Activated naive CD4-positive, alpha-beta T cell treated with anti-CD3 and anti-CD28 coated beads, Interleukin-2, amount 50 U/mL, for 16 hours (primary cell): ENCODE results near the gene NAA60.
"Not testable (repeated sequence)": the region's sequence is repeated elsewhere in the genome, so short reads cannot be mapped to it uniquely, and the experiment has no call there.

Experiments
- DNase-seq: peaks from one replicate; pipeline ENCODE4 v3.0.0-alpha.2; 2020

NAA60 gene

GRCh38 chr16:3465301-3465700 lies 21.8 kb downstream of the NAA60 start:
- no peak for DNase-seq

DNA sequence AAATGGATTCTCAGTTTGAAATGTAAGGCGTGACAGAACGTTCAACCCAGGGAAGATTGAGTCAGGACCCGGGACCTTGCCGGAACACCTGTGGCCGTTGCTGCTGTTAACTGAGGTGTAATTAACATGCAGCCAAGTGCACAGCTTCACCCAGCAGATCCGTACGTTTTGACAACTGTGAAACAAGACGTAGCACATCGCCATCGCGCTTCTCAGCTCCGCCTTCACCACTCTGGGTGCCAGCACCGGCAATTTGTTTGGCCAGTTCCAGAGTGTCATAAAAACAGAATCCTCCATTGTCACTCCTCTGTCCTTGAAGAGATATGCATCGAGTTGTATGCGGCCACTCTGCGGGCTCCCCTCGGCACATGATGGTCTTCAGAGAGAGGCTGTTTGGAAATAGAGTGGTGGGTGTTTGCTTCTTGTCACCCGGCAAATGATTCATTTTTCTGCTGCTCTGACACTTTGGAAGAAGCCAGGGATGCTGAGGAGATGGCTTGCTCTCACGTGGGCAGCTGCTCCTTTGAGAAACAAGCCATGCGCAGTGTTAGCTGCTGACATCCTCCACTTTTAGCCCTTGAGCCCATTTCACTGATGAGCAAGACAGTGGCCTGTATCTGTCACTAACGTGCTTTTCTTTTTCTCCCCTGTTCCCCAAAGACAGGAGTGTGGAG lies 22.6 kb downstream of the NAA60 start:
- DNase-seq = no peak

- no peak for DNase-seq
Observed at GRCh38 chr16:3467182-3467581, 23.7 kb downstream of the NAA60 start.

- DNase-seq = no peak
Observed at GRCh38 chr16:3467921-3468320, 24.4 kb downstream of the NAA60 start.

DNA sequence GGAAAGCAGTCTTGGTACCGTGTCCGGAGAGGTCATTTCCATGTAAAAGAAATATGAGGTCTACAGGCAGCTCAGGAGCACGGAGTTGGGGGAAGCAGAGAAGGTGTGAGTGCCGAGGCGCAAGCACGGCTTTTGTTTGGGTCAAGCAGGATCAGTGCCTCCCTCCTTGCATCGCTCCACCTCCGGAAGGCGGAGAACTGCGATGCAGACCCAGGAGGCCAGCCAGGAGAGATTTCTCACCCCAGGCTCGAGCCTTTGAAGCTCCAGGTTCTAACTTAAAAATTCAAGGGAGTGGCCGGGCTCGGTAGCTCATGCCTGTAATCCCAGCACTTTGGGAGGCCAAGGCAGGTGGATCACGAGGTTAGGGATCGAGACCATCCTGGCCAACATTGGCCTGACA lies 25.0 kb downstream of the NAA60 start:
- DNase-seq = no peak

- DNase-seq = no peak
Observed at GRCh38 chr16:3469736-3470135, 26.3 kb downstream of the NAA60 start.

DNA sequence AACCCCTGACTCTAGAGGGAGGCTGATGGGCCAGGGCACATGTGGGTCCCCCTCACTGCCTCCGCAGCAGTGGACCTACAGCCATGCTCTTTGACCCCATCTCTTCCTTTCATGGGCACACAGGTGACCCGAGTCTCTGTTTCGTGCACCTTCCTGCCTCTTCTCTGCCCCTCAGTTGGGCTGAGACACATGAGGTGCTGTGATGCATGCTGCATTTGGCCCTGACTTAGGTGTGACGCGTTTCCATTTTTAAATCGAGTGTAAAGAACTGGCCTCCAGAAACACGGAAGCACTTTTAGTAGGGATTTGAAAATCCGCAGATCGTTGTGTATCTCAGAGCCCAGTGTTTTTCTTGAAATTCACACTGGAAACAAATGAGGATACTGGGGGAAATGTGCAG lies 27.2 kb downstream of the NAA60 start:
- DNase-seq = no peak

DNA sequence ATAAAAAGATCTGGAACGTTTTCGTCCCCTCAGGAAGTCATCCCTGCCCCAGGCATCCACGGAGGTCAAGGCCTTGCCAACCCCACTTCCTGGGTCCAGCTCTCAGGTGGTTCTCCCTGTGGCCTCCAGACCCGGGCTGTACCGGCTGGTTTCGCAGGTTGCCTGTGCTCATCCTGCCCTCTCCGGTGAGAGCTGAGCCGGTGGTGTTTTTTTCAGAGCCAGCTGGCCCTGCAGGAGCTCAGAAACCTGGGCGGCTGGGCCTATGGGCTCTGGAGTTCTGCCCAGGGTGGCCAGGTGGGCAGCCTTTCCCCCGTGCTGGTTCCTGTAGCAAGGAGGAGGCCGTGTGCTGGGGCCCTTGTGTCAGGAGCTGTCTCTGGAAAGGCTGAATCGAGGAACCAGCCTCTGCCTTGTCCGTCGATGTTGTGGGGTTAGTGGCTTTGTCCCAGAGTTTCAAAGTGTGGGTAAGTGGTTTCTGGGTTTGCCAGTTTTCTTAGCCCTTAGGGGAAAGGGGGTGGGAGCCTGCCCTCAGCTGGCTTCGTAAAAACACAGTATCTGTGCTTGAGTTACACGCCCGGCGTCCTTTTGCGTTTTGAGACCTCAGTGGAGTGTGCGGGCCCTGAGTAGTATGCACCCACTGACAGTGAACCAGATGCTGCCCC lies 28.2 kb downstream of the NAA60 start:
- no peak for DNase-seq

DNA sequence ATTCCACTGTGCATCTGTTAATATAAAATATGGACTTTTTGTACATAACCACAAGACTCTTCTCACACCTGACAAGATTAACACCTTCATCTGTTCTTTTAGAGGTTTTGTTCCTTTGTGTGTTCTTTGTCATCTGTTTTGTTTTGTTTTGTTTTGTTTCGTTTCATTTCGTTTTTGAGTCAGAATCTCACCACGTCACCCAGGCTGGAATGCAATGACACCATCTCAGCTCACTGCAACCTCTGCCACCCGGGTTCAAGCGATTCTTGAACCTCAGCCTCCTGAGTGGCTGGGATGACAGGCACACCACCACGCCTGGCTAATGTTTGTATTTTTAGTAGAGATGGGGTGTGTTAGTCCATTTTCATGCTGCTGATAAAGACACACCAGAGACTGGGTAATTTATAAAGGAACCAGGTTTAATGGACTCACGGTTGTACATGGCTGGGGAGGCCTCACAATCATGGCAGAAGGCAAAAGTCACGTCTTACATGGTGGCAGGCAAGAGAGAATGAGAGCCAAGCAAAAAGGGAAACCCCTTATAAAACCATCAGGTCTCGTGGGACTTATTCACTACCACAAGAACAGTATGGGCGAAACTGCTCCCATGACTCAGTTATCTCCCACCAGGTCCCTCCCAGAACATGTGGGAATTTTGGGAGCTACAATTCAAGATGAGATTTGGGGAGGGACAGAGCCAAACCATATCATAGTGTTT lies 29.6 kb downstream of the NAA60 start:
- no peak for DNase-seq

GRCh38 chr16:3473596-3473943 lies 30.1 kb downstream of the NAA60 start:
- not testable (repeated sequence) for DNase-seq

- no peak for DNase-seq
Observed at GRCh38 chr16:3474136-3474779, 30.8 kb downstream of the NAA60 start.

DNA sequence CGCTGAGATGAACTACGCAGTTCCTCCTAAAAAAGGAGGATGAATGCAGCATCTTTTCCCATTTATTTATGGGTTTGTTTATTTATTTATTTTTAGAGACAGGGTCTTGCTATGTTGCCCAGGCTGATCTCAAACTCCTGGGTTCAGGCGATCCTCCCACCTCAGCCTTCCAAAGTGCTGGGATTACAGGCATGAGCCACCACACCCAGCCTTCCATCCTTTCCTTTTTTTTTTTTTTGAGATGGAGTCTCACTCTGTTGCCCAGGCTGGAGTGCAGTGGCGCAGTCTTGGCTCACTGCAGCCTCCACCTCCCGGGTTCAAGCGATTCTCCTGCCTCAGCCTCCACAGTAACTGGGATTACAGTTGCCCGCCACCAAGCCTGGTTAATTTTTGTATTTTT lies 31.4 kb downstream of the NAA60 start:
- not testable (repeated sequence) for DNase-seq

DNA sequence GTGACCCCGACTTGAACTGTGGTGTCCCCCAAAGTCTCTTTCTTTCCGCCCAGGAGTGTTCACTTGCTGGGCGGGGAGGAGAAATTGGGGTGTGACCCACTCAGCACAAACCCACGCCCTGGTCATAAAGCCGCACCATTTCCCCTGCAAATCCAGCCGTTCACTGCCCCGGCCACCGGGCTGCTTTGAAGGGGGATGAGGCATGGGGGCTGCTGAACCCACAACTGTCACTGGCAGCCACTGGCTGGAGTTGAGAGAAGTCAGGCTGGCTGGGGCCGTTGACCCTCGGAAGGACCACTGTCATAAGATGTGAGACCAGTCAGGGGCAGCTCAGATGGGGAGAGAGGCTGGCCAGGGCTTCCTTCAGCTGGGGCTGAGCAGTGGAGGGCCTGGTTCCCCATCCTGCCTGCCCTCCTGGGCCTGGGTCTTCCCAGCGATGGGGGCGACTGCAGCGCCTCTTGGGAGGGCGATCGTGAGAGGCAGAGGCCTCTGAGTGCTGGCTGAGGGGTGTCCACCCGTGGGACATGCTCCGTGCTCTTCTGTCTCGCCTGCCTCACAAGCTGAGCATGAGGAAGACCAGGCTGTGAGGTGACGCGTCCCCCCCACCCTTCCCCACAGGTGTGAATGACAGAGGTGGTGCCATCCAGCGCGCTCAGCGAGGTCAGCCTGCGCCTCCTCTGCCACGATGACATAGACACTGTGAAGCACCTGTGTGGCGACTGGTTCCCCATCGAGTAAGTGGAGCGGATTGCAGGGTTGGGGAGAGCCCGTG lies 32.3 kb downstream of the NAA60 start:
- DNase-seq = no peak

DNA sequence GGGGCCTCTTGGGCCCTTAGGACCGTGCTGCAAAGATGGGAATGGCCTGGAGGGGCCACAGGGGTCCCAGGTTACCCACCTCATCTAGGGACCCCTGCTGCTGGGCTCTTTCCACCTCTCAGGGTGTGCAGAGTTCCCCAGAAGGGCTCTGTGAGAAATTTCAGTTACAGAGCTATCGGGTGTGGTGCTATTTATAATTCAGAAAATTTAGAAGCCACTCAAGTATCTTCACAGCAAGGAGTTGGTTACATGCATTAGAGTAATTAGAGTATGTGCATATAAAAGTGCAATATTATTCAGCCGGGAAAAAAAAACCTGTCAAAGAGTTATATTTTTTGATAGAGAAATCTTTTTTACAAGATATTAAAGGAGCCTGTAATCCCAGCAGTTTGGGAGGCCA lies 32.9 kb downstream of the NAA60 start:
- DNase-seq = no peak

- no peak for DNase-seq
Observed at GRCh38 chr16:3478242-3478925, 34.9 kb downstream of the NAA60 start.

- no peak for DNase-seq
Observed at GRCh38 chr16:3479654-3480216, 36.3 kb downstream of the NAA60 start.

DNA sequence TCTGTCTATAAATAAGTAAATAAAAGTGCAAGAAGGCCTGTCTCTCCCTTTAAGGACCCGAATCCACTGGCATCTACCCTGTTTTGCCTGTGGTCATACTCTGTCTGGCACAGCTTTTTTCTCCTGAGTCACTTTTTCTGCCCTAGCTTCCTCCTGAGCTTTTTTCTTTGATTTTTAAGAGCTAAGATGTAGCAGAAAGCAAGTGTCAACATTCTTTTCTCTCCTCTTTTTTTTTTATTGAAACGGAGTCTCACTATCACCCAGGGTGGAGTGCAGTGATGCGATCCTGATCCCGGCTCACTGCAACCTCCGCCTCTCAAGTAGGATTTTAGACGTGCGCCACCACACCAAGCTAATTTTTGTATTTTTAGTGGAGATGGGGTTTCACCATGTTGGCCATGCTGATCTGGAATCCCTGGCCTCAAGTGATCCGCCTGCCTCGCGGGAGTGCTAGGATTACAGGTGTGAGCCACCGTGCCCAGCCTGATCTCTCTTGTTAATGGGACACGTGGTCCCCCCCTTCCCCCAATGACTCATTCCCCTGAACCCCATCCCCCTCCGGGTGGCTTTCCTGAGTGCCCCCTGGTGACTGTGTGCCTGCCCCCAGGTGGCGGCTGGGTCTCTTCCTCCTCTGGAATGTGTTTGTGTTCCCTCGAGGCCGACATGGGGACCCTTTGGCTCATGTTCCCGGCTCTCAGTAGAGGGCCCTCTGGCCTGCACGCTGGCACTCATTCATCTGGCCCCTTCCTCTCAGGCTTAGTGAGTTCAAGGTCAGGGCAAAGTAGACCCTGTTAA lies 37.6 kb downstream of the NAA60 start:
- DNase-seq = no peak

DNA sequence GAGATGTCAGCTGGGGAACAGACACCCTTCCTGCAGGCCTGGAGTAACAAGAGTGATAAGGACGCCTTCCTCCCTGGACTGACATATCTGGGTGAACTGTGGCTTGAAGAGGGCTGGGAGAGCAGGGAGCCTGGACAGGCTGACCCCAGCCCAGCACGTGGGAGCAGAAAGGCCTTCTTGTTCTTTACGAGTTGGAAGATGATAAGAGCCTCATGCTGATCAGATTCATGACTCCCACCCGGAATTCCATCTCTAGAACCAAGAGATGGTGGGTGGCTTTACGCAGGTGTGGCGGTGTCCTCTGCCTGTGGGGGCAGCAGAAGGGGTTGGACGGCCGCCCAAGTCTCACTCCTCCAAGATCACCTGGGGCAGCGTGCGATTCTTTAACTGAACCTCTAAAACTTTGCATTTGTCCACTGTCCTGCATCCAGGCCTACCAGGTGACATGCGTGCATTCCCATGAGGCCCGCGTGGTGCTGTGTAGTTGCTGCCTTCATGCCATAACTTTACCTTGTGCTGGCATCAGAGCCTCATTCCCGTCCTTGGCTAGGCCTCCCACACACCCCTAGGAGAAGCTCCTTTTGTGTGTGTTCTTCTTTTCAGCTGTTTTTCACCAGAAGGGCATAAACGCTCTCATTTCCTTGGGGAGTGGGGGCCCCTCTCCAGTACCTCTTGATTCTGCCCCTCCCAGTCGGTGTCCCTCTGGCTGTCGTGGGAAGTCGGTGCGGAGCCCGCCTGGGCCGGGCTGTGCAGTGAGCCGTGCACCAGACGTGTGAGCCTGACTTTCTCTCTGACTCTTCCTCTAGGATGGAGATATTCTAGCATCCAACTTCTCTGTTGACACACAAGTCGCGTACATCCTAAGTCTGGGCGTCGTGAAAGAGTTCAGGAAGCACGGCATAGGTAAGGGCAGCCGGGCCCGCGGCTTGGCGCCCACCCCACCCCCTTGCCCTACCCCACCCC lies 38.5 kb downstream of the NAA60 start:
- no peak for DNase-seq

GRCh38 chr16:3482659-3483241 lies 39.3 kb downstream of the NAA60 start:
- DNase-seq = no peak
